Peyer's patch (tissue), 4 donors: Measurements from ENCODE around the gene C1QC. TPM values are rescaled to one million over a fixed set of nuclear protein-coding genes. Genes with fewer than 3 reads are reported as not detected.

Source experiments
- DNase-seq, 3 donors: peaks; one replicate each; pipeline ENCODE4 v3.0.0-alpha.2; 2017 to 2019
- H3K27ac ChIP-seq, 4 donors: fragments of 200-600 bp; sonication (generic); one replicate each; pipeline ENCODE4 v1.5.1; 2016 to 2019
- H3K27me3 ChIP-seq, 2 donors: fragments of 200-600 bp; sonication (generic); one replicate each; pipeline ENCODE4 v1.5.1; 2019
- H3K36me3 ChIP-seq, 3 donors: fragments of 200-600 bp; sonication (generic); one replicate each; pipeline ENCODE4 v1.5.1; 2016 to 2019
- H3K4me1 ChIP-seq, 4 donors: fragments of 200-600 bp; sonication (generic); one replicate each; pipeline ENCODE4 v1.5.1; 2016 to 2019
- H3K4me3 ChIP-seq, 4 donors: fragments of 200-600 bp; sonication (generic); 1 replicate in 3 of 4; 2 replicates in 1 of 4; pipeline ENCODE4 v1.5.1; 2016 to 2019; ENCODE audit warnings: mild to moderate bottlenecking in 1 of 4
- H3K9me3 ChIP-seq, 4 donors: fragments of 200-600 bp; sonication (generic); one replicate each; pipeline ENCODE4 v1.5.1; 2016 to 2019; ENCODE audit warnings: mild to moderate bottlenecking in 1 of 4
- POLR2A ChIP-seq, 2 donors: fragments of 450-650 bp; IDR thresholded peaks; one replicate each; pipeline ENCODE4 v1.5.1; 2017; ENCODE audit warnings: antibody characterized with exemption in 2 of 2, mild to moderate bottlenecking in 2 of 2, moderate library complexity in 2 of 2
- total RNA-seq, 4 donors: library from RNA; depleted of rRNA; stranded (reverse); fragments of >200 nt; gene quantifications; one replicate each; pipeline ENCODE4 v1.1.0, GENCODE V29; 2016
- TF ChIP-seq, protein P1 (sequence below), 6 experiments: fragments of 450-650 bp in 4 of 6; fragments of 200-600 bp in 2 of 6; sonication (generic) in 1 of 6; IDR thresholded peaks; one replicate each; pipeline ENCODE4 v1.5.1; 2017 to 2019; ENCODE audit warnings: antibody characterized with exemption in 6 of 6, mild to moderate bottlenecking in 3 of 6, moderate library complexity in 1 of 6

Gene C1QC
- total RNA-seq, result 10 to 100 TPM; 30.1 to 85.0 (median 50.0) TPM

DNA sequence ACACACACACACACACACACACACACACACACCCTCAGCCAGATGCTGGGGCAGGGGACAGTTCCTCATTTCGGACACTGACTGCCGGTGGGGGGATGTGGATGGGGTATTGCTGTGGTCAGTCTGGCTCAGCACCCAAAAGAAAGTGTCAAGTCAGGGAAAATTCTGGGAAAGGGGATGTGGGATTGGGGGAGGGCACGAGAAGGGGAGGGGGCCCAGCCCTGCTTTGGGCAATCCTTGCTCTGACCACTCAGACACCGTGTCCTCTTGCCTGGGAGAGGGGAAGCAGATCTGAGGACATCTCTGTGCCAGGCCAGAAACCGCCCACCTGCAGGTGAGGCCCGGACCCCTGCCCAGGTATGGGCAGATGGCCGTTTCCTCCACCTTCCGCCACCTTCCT, at the start of gene C1QC:
C1QC (plus strand) TSS at position 253 of the 400 bp plus-strand sequence. CDS start 391 bp downstream, outside the sequence.
- Histone ChIP-seq H3K36me3 (no peaks in the 10 kb centered on the region), H3K27ac (peak within 1 kb of the TSS in 2 of 4 donors; percentile 50 to 54), H3K4me3 (peak within 1 kb of the TSS in 2 of 4 donors; percentile 29 to 31), H3K4me1 (no peaks in the 10 kb centered on the region), H3K9me3 (no peaks in the 10 kb centered on the region), H3K27me3 (no peaks in the 10 kb centered on the region)
- DNase-seq, result peak in 1 of 3 donors; percentile 57
- TF ChIP-seq POLR2A (IDR thresholded peaks at IDR 0.05), result no peak
- TF ChIP-seq, protein P1, sequence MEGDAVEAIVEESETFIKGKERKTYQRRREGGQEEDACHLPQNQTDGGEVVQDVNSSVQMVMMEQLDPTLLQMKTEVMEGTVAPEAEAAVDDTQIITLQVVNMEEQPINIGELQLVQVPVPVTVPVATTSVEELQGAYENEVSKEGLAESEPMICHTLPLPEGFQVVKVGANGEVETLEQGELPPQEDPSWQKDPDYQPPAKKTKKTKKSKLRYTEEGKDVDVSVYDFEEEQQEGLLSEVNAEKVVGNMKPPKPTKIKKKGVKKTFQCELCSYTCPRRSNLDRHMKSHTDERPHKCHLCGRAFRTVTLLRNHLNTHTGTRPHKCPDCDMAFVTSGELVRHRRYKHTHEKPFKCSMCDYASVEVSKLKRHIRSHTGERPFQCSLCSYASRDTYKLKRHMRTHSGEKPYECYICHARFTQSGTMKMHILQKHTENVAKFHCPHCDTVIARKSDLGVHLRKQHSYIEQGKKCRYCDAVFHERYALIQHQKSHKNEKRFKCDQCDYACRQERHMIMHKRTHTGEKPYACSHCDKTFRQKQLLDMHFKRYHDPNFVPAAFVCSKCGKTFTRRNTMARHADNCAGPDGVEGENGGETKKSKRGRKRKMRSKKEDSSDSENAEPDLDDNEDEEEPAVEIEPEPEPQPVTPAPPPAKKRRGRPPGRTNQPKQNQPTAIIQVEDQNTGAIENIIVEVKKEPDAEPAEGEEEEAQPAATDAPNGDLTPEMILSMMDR (IDR thresholded peaks at IDR 0.05), result no peak

DNA sequence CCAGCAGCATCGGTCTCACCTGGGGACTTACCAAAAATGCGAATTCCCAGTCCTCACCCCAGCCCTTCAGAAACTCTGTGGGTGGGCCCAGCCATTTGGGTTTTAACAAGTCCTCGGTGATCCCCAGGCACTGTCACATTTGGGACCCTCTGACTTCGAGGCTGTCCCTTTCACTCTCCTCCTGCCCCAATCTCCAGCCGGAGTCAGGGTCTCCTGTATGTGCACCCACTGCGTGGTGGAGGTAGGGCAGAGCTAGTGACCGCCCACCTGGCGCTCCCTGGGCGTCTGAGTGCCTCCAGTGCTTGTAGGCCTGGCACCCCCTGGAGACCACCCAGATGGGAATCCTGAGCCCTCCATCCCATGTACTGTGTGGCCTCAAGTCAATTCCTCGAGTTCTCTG, 49.0 kb upstream of the C1QC start:
- Histone ChIP-seq H3K9me3 (no peaks in the 10 kb centered on the region), H3K36me3 (no peaks in the 10 kb centered on the region), H3K27me3 (no peaks in the 10 kb centered on the region), H3K27ac (no peak overlapping the region), H3K4me3 (no peak overlapping the region), H3K4me1 (no peaks in the 10 kb centered on the region)
- DNase-seq, result no peak
- TF ChIP-seq, protein P1 (IDR thresholded peaks at IDR 0.05), result no peak
- TF ChIP-seq POLR2A (IDR thresholded peaks at IDR 0.05), result no peak

DNA sequence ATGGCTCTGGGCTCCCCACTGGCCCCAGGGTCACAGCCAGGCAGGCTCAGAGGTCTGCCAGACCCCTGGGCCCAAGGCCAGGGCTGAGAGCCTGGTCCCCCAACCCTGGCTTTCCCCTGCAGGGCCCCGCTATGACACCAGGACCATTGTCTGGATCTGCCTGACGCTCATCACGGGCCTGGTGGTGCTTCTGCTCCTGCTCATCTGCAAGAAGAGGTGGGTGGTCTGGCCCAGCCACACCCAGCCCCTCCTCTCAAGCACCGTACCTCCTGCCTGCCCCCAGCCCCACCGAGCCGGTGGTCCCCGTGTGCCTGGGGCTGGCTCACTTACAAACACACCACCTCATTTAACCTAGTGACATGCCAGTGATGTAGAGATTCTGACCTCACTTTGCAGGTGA, 48.3 kb upstream of the C1QC start:
- H3K27ac ChIP-seq, result no peak overlapping the region
- H3K9me3 ChIP-seq, result no peaks in the 10 kb centered on the region
- H3K4me3 ChIP-seq, result no peak overlapping the region
- no peaks in the 10 kb centered on the region for H3K27me3 ChIP-seq
- no peak for TF ChIP-seq POLR2A (IDR thresholded peaks at IDR 0.05)
- TF ChIP-seq, protein P1 (IDR thresholded peaks at IDR 0.05), result no peak
- H3K4me1 ChIP-seq, result no peaks in the 10 kb centered on the region
- no peak for DNase-seq
- no peaks in the 10 kb centered on the region for H3K36me3 ChIP-seq

DNA sequence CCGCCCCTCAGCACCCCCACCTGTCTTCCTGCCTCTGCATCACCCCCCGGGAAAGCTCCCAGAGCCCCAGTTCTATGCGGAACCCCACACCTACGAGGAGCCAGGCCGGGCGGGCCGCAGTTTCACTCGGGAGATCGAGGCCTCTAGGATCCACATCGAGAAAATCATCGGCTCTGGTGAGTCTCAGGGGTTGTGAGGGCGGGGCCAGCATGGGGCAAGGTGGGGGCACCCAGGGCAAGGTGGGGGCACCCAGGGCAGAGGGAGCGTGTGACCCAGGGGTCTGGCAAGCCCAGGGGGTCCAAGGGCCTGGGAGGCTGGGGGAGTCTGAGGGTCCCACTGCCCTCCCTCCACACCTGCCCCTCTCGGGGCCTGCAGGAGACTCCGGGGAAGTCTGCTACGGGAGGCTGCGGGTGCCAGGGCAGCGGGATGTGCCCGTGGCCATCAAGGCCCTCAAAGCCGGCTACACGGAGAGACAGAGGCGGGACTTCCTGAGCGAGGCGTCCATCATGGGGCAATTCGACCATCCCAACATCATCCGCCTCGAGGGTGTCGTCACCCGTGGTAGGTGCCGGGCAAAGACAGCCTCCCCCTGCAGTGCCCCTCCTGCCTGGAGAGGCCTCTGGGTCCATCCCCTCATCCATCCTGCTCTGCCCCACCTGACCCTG, 46.0 kb upstream of the C1QC start:
- Histone ChIP-seq H3K36me3 (no peaks in the 10 kb centered on the region), H3K27me3 (no peaks in the 10 kb centered on the region), H3K27ac (no peak overlapping the region), H3K4me1 (no peaks in the 10 kb centered on the region), H3K9me3 (no peaks in the 10 kb centered on the region), H3K4me3 (no peak overlapping the region)
- DNase-seq, result no peak
- no peak for TF ChIP-seq POLR2A (IDR thresholded peaks at IDR 0.05)
- TF ChIP-seq, protein P1 (IDR thresholded peaks at IDR 0.05), result no peak

DNA sequence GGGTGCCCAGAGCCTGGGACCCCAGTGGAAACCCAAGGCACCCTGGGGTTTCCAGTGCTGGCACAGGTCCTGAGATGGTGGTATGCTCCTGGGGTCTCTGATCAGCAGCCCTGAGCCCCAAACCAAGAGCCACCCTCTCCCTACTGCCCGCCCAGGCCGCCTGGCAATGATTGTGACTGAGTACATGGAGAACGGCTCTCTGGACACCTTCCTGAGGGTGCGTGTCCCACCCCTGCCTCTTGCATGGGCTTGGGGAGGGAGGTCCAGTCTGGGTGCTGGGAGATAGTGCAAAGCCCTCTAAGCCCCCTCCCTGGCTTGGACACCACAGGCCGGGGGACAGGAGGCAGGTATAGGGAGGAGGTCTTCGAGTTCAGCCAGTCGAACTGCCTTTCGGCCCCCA, 45.4 kb upstream of the C1QC start:
- Histone ChIP-seq H3K27ac (no peak overlapping the region), H3K36me3 (no peaks in the 10 kb centered on the region), H3K4me1 (no peaks in the 10 kb centered on the region), H3K9me3 (no peaks in the 10 kb centered on the region), H3K4me3 (no peak overlapping the region), H3K27me3 (no peaks in the 10 kb centered on the region)
- TF ChIP-seq POLR2A (IDR thresholded peaks at IDR 0.05), result no peak
- TF ChIP-seq, protein P1 (IDR thresholded peaks at IDR 0.05), result no peak
- no peak for DNase-seq
